ENCODE data around the gene IRF7. TPM values are rescaled to one million over a fixed set of nuclear protein-coding genes. Genes with fewer than 3 reads are reported as not detected.

Gene IRF7
- total RNA-seq, 4 donors from 2014 or later, result 28.1 to 80.9 (median 58.4) TPM

DNA sequence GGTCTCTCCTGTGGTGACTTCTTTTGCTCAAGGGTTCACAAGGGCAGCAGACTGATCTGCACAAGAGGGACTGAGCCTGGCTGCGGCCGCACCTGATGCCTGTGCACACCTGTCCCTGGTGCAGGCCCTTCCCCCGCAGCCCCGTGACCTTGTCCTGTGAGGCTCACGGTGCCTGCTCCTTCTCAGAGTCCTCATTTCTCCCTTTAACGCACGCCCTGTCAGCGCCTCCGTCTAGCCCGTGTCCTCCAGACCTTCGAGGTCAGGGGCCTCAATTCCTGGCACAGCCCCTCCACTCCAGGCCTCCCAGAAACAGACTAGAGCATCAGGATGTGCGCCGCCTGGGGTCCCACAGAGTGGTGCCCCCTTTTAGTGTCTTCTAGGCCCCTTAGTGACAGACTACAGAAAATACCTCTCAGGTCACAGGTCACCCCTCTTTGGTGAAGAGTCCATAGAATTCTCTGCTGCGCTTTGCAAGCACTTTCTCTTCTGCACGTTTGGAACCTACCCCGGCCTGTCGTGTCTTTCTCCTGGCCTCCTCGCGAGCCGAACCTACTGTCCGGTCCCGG, 20.3 kb upstream of the IRF7 start:
- no peaks in the 10 kb centered on the region for H3K9me3 ChIP-seq
- H3K36me3 ChIP-seq, result no peaks in the 10 kb centered on the region
- DNase-seq, result peak in 1 of 3 donors; percentile 26
- H3K4me3 ChIP-seq, result no peak overlapping the region
- H3K27me3 ChIP-seq, result peaks cover 0 to 10% of the 10 kb centered on the region in 2 donors
- peaks cover 0 to 20% (median 11%) of the 10 kb centered on the region in 4 donors for H3K4me1 ChIP-seq
- TF ChIP-seq POLR2A (IDR thresholded peaks at IDR 0.05) (no peak), CTCF (IDR thresholded peaks at IDR 0.05) (no peak)
- H3K27ac ChIP-seq, result no peak overlapping the region

DNA sequence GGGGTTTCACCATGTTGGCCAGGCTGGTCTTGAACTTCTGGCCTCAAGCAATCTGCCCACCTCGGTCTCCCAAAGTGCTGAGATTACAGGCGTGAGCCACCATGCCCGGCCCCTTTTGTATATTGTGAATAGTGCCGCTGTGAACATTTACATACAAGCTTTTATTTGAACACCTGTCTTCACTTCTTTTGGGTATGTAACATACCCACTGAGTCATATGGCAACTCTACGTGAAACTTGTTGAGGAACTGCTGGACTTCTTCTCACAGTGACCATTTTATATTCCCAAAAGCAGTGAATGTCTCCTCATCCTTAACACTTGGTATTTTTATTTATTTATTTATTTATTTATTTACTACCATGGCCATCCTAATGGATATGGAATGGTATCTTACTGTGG, 15.1 kb upstream of the IRF7 start:
- Histone ChIP-seq H3K27ac (no peak overlapping the region), H3K27me3 (no peaks in the 10 kb centered on the region), H3K4me1 (peaks cover 5 to 10% (median 8%) of the 10 kb centered on the region in 4 donors), H3K36me3 (no peaks in the 10 kb centered on the region), H3K9me3 (no peaks in the 10 kb centered on the region), H3K4me3 (no peak overlapping the region)
- no peak for TF ChIP-seq CTCF (IDR thresholded peaks at IDR 0.05)
- no peak for TF ChIP-seq POLR2A (IDR thresholded peaks at IDR 0.05)
- DNase-seq, result no peak

GRCh38 chr11:629237-629583, 13.5 kb upstream of the IRF7 start:
- peaks cover 5 to 15% (median 8%) of the 10 kb centered on the region in 4 donors for H3K4me1 ChIP-seq
- no peak for TF ChIP-seq CTCF (IDR thresholded peaks at IDR 0.05)
- TF ChIP-seq POLR2A (IDR thresholded peaks at IDR 0.05), result no peak
- no peak overlapping the region for H3K27ac ChIP-seq
- H3K27me3 ChIP-seq, result no peaks in the 10 kb centered on the region
- H3K9me3 ChIP-seq, result no peaks in the 10 kb centered on the region
- no peak overlapping the region for H3K4me3 ChIP-seq
- H3K36me3 ChIP-seq, result no peaks in the 10 kb centered on the region
- peak in 1 of 3 donors; percentile 21 for DNase-seq

- H3K27ac ChIP-seq, result no peak overlapping the region
- no peak overlapping the region for H3K4me3 ChIP-seq
- H3K4me1 ChIP-seq, result peaks cover 5 to 21% (median 8%) of the 10 kb centered on the region in 4 donors
- H3K36me3 ChIP-seq, result peaks cover 0 to 6% (median 0%) of the 10 kb centered on the region in 3 donors
- DNase-seq, result peak in 1 of 3 donors; percentile 44
- TF ChIP-seq CTCF (IDR thresholded peaks at IDR 0.05) (no peak), POLR2A (IDR thresholded peaks at IDR 0.05) (no peak)
- H3K27me3 ChIP-seq, result no peaks in the 10 kb centered on the region
- no peaks in the 10 kb centered on the region for H3K9me3 ChIP-seq
Measured at GRCh38 chr11:628056-628455, 12.3 kb upstream of the IRF7 start.

DNA sequence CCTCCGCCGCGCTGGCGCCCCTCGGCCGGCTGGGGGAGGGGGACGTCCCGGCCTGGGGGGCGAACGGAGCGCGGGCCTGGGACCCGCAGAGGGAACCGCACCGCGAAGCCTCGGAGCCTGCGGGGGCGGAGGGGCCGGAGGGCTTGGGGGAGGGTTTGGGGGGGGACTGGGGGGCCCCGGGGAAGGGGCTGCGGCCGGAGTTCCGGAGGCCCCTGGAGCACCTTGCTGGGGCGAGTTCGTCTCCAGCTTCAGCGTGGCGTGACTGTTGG, 11.5 kb upstream of the IRF7 start:
- peaks cover 5 to 21% (median 8%) of the 10 kb centered on the region in 4 donors for H3K4me1 ChIP-seq
- no peaks in the 10 kb centered on the region for H3K27me3 ChIP-seq
- no peak for DNase-seq
- no peaks in the 10 kb centered on the region for H3K9me3 ChIP-seq
- TF ChIP-seq POLR2A (IDR thresholded peaks at IDR 0.05) (no peak), CTCF (IDR thresholded peaks at IDR 0.05) (no peak)
- no peak overlapping the region for H3K27ac ChIP-seq
- H3K36me3 ChIP-seq, result peaks cover 0 to 7% (median 0%) of the 10 kb centered on the region in 3 donors
- peak overlapping the region in 2 of 4 donors; percentile 42 to 54 for H3K4me3 ChIP-seq
